G401 (cell line): ENCODE measurements around the gene ATP10A. TPM values are rescaled to one million over a fixed set of nuclear protein-coding genes. Genes with fewer than 3 reads are reported as not detected.
A peak's percentile ranks its signal among the peaks of the same experiment; 100 is the strongest.

ENCODE experiments used
- DNase-seq: peaks from one replicate; pipeline ENCODE4 v3.0.0-alpha.2; 2015; ENCODE audit warnings: low spot score
- in situ Hi-C: cut with HindIII; loops from 2 replicates; pipeline ENCODE4 v1.10.0; 2016; ENCODE audit warnings: low sequenced_read_pairs, mixed read lengths
- total RNA-seq: library from RNA; depleted of rRNA; stranded (reverse); fragments of >200 nt; shearing (Covaris generic); gene quantifications from 2 replicates; pipeline ENCODE4 v1.2.3, GENCODE V29; 2014

ATP10A gene
- total RNA-seq, 1 experiment from 2014 or later: 14.1 TPM

DNA sequence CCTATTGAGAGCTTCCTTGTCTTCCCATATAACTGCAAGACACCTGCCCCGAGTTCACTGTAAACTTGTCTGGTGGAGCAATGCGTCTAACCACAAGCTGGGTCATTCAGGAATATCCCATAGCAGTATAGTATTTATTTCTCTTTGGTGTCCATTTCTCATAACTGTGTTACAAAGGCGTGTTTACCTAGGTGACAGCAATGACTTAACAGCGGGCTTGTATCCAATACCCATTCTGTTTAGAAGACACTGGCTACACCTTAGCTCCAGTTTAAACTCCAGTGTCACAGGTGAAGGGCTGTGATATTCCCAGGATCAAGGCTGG, 24.3 kb downstream of the ATP10A start:
- no peak for DNase-seq
- in situ Hi-C loops: no loop called here

DNA sequence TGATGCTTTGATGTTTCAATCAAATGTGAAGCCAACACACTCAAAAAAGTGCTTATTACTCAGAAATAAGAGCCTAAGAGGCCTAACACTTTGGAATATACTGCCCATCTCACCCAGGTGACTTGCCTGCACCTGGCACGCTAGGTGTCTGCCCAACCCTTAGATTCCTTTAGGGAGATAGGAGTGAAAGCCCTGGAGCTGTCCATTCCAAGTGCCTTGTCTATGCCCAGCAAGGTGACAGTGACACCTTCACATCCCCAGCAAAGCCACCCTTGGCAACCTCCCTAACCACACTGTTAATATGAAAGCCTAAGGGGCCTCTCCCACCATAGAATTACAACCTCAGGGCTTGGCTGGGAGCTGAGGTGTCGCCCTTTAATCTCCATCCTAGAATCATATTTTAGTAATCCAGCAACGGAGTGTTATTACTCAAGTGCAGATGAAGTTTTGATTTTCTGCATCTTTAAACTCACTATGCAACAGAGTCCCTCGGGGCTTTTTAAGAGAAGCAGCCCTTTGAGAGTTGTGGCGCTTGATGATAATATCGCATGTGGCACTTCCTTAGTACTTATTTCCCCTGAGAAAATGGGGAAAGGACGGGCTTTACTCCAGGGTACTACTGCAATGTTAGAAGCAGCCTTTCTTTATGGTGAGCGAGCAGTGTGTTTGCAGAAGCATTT, 24.8 kb downstream of the ATP10A start:
- in situ Hi-C loops: no loop called here
- no peak for DNase-seq

DNA sequence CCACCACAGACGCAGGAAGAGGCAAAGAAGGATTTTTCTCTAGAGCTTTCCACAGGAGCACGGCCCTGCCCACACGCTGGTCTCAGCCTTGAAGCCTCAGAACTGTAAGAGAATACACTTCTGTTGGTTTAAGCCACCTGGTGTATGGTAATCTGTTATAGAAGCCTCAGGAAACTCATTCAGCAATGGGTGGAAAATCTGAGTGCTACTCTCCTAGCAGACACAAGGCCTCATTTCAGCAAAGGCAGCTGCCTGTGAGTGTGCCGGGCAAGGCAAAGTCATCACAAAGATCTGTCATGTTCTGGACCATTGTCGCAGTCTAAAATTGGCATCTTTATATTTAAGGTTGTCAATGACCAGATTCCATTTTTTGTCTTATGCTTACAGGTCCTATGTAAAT, 31.0 kb downstream of the ATP10A start:
- in situ Hi-C loops: no loop called here
- no peak for DNase-seq

DNA sequence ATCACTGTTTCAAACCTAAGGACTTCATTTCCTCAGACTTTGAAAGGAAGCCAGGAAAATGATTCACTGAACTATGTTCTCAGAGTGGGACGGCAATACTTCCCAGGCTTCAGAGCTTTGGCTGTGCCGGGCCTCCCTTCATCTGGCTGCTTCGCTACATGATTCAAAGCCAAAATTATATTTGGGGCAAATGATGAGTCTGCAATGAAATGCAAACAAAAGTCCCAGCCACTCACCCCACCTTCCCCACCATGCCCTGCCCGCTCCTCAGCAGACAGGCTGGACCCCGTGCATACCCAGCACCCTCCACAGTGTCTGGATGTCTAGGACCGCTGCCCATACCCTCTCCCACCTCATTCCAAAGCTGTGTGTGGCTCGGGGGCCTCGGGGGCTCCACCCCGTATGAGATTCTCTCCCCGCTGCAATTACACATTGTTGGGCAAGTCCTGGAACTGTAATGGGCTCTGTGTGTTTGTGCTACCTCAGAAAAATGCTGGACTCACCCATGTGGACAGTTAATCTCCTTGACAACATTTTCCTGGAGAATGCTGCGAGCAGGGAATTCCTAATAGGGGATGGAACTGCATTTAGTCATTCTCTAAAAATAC, 32.2 kb downstream of the ATP10A start:
- in situ Hi-C loops: no loop called here
- no peak for DNase-seq

DNA sequence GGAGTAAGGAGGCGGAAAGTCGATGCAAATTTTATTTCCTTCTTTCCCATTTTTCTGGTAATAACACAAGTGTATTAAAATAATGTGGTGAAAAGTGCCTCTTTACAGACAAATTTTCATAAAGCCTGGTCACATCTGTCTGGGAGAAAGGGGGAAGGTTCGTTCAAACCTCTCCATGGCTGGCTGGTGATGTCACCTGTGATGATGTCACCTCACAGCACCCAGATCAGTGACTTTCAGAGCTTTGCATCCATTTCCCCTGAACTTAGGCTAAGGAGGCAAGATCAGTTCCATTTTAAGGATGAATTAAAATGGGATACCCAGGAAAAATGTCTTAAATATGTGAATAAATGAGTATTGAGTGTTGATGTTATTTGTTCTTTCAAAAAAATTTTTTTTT, 34.1 kb downstream of the ATP10A start:
- in situ Hi-C loops: no loop called here
- DNase-seq: no peak

DNA sequence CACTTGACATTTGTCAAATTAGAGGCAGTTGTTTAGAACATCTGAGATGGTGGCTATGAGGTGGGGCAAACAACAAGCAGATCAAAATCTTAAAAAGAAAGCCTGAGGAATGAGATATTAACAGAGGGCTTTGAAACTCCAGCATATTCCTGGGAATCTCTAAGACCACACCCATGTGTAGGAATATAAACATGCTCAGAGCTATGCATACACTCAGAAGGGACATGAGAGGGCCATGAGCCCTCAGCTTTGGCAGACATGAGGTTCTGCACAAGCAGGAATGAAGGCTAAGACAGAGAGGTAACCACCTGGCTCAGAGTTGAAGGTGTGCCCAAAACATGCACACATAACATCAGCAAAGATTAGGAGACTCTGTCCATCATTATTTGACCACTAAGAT, 37.9 kb downstream of the ATP10A start:
- no peak for DNase-seq
- in situ Hi-C loops: no loop called here

DNA sequence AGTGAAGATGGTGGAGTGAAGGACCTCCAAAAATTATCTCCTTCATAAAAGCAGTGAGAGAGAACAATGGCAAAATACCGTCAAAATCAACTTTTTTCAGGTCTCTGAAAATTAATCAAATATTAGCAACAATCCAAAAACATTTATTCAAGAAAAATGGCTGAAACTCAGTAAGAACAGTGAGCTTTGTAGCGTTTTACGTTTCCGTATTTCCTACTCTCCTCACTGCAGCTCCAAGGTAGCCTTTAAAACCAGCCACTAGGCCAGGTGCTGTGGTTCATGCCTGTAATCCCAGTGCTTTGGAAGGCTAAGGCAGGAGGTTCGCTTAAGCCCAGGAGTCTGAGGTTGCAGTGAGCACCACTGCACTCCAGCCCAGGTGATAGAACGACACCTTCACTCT, 38.5 kb downstream of the ATP10A start:
- in situ Hi-C loops: no loop called here
- no peak for DNase-seq

DNA sequence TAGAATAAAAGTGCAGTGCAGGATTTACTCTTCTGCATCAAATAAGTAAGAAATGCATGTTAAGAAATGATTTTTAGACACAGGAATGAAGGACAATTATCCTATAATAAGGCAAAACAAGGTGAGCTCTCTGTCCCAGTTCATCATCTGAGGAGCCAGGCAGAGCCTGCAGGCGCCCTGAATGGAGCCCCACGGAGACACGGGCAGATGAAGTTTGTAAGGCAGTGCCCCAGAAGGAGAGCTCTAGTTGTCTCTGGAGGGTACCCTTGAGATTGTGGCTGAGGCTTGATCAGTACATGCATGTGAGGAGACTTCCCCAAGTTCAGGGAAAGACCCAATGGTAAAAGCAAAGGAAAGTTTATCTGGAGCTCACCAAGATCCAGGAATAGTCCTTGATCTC, 50.3 kb downstream of the ATP10A start:
- in situ Hi-C loops: no loop called here
- no peak for DNase-seq

DNA sequence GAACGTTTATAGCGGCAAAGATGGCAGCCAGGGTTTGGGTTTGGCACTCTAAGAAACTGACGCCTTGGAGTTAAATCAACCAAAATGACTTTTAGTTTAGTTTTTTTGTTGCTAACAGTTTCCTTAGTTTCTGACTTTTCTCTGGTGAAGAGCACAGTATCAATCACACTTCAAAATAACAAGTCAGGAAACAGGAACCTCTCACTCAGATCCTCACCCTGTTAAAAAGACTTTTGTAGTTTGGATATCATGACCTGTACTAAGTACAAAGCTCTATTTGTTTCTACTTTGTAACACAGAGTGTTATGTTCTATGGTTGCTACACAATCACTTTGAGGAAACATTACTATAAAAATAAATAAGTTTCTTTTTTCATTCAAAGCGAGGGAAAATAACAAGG, 51.1 kb downstream of the ATP10A start:
- in situ Hi-C loops: no loop called here
- DNase-seq: no peak

DNA sequence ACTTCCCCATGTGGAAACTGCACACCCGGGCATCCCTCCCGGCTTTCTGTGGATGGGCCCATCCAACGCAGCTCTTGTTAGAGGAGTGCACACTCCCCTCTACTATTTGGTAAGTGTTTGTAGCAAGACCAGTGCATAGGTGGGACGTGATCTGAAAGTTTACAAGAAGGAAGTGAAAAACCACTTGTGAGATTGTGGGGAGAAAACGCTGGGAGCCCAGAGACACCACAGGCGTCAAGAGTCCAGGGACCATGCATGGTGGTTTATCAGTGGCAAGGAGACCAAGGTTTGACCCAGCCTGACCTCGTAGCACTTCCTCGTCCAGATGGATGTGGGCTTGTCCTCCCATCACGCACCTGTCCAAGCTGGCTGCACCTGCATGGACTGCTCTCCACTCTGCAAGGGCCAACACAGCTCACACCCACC, 51.6 kb downstream of the ATP10A start:
- DNase-seq: no peak
- in situ Hi-C loops: no loop called here

DNA sequence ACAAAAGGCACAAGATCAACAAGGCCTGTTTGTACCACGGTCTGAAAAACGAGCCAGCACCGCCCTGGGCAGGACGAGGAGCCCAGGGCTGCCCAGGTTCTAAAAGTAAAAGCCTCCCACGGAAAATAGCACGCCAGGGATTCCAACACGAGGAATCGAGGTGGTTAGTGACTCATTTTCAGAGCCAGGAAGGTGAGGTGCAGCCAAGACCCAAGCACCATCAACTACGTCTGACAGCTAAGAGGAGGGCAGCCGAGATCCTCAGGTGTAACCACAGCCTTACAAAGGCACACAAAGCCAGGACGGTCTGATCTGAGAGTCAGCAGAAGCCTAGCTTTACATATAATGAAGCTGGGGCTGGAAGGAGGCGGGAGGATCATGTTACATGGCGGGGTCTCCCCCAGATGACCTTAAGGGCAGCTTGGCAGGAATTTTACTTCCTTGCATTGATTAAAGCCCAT, 52.5 kb downstream of the ATP10A start:
- no peak for DNase-seq
- in situ Hi-C loops: no loop called here

DNA sequence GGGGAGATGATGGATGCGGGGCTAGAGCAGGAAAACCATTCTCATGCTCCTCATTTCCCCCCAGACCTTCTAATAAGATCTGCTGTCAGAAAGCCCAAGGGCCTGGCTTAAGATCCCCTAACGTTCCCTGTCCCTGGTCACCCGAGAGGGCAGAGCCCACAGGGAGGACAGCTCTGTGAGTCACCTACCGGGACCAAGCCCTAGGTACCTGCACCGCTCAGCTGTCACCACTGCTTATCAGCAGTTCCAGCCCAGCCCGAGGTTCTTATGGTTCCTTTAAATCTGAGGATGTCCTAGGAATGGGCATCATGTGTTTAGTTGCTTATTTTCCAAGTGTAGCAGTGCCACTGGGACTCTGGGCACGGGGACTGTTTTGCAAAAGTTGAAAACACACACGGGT, 53.0 kb downstream of the ATP10A start:
- in situ Hi-C loops: no loop called here
- DNase-seq: no peak

DNA sequence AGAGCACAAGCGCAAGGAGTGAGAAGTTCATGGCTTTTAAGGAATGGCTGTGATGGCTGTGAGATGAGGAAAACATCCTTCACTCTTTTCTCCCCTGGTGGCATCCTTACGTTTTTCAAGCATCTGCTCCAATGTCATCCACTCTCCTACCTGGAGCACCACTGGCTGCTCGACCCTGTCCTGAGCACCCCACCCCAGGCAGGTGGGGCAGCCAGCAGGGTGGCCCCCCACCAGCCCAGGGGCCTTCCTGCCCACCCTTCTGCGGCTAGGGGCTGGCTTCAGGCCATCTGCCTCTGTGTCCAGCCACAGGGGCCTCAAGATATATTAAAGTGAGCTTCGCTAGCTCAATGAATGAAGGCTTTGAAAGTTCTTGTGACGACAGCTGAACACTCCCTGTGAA, 56.1 kb downstream of the ATP10A start:
- DNase-seq: no peak
- in situ Hi-C loops: no loop called here

DNA sequence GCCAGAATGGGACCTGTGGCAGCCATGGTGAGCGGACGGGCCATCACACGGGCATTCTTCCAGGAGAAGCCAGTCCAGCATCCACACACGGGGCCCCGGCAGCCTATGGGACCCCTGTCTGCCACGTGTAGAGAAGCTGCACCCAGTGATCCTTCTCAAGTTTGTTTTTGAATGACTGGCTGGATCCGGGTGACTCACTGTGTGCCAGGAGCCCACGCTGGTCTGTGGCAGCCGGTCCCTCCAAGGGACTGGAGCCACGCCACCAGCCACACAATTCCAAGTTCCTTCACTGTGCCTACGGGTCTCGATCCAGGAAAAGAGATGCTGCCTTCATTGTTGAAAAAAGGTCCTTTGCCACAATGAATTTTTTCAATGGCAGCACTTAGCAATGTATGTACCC, 58.1 kb downstream of the ATP10A start:
- DNase-seq: peak; percentile 73
- in situ Hi-C loops: no loop called here

DNA sequence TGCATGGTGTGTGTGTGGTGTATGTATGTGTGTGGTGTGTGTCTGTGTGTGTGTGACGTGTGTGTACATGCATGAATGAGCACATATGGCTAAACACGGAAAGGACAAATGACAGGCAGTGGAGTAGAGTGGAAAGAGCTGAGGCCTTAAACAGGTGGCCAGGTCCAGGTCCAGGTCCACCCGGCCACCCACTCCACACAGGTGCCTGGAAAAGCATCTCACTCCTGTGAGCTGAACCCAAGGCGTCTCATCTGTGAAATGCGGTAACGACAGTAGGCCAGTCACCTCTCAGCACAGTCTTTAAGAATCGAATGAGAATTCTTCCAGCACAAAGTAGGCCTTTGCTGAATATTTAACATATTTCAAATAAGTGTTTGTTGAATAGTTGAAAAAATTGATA, 58.7 kb downstream of the ATP10A start:
- in situ Hi-C loops: no loop called here
- DNase-seq: no peak

DNA sequence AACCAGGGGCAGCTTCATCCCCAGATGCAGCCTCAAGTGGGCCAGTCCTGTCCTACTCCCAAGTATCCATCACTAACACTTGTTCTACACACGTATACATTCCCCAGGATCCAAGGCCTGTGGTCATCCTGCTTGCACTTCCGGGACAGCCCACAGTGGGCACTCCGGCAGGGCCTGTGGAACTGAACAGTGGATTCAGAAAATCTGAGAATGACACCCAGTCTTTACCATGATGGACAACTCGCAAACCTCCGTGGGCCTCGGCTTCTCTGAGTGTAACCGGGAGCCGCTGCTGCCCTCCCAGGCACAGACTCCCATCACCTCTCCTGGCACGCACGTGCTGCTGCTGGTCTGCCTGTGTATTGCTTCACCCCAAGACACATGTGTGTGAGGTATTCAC, 59.6 kb downstream of the ATP10A start:
- in situ Hi-C loops: no loop called here
- no peak for DNase-seq

DNA sequence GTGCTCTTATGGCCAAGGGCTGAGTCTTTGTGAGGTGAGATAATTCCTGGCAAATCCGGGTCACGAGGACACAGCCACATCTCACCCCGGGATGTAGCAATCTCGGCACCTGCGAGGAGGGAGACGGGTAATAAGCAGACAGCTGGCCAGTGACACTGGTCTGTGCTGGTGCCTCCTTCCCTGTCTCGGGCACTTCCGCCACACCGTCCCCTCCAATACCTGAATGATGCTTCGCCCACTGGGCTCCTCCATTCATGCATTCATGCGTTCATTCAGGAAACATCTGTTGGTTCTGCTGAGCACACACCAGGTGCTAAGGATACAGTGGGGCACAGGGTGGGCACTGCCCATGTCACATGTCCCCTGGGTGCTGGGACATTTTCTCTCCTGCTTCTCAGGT, 60.1 kb downstream of the ATP10A start:
- in situ Hi-C loops: no loop called here

DNA sequence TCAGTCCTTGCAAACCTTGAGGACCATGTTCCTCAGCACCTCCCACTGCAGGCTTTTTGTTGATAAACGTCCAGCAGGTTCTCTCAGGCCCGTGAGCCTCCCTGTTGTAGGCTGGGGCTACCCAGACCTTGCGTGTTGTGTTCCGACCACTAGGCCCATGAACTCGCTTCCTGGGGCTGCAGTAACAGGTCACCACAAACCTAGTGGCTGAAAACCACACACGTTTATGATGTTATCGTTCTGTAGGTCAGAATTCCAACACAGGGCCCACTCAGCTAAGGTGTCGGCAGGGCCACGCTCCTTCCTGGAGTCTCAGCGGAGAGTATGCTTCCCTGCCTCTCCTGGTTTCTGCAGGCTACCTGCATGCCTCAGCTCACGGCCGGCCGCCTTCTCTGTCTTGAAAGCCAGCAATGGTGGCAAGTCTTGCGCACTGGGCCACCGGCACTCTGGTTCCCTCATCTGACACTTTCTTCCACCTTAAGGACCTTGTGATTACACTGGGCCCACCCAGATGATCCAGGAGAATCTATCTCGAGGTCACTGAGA, 60.8 kb downstream of the ATP10A start:
- in situ Hi-C loops: no loop called here
- no peak for DNase-seq

More for the DNA sequence above, 60.1 kb downstream of the ATP10A start:
- no peak for DNase-seq

DNA sequence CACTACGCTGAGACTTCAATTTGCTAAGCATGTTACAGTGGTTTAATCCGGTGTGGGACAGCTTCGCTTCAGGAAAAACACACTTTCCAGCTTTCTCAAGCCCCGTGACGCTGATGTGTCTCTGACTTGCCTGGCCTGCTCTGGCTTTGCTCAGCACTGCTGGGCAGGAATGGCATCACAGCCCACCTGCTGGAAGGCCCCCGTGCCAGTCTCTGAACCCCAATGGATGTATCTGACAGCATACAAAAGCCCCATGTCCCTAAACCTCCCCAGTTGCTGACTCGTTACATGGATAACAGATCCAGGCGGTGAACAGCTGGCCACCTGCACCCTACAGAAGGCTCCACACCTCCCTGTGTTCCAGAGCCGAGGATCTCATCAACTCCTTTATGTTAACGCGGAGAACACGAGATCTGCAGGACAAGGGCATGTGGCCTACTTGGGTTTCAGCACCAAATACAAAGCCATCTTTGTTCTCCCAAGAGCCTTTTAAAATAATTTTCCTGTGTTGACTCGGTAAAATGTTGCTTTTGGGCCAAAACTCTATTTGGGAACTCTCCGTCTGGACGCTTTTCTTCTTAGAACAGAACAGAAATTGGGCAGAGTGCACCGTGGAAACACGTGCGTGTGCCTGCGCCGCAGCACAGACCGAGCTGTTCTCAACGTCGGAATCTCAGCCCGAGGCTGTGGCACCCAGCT, 61.4 kb downstream of the ATP10A start:
- DNase-seq: peak; percentile 7
- in situ Hi-C loops: no loop called here

DNA sequence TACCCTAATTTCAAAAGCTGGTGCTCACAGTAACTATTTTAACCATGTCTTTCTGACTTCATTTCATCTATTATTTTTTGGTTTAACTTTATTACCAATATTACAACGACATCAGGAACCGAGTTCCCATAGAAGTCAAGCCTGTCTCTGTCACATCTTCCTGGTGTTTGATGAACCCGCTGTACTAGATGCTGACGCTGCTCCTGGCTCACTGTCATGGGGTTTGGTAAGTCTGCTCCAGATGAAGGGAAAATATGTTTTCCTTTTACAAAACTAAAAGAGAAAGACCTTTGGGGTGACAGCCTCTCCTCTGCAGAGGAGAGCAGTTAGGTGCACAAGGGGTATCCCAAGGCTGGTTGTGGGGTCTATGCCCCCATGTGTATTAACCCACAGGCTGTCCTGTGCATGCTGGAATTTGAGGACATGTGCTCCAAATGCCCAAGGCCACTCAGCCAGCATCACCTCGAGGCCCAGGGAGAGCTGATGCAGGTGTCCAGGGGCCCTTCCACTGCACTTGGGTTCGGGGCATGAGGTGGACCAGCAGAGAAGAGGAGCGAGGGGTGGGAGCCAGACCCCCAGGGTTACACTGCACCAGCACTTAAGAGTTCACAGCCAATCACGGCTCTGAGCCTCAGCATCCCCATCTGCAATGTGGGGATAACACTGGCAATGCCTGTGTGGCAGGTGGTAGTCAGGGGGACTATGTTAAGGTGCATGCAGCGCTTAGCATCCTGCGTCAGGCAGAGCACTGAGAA, 62.2 kb downstream of the ATP10A start:
- DNase-seq: no peak
- in situ Hi-C loops: no loop called here
